GM21528 (cell line): ENCODE measurements around the gene WDR62.

Experiments used
- ATAC-seq: cut with Tn5 transposase; IDR thresholded peaks from one replicate; pipeline ENCODE4 v1.9.1; 2021; ENCODE audit warnings: mild to moderate bottlenecking, moderate library complexity; ENCODE audit not compliant: unreplicated experiment, low FRiP score

Gene WDR62

DNA sequence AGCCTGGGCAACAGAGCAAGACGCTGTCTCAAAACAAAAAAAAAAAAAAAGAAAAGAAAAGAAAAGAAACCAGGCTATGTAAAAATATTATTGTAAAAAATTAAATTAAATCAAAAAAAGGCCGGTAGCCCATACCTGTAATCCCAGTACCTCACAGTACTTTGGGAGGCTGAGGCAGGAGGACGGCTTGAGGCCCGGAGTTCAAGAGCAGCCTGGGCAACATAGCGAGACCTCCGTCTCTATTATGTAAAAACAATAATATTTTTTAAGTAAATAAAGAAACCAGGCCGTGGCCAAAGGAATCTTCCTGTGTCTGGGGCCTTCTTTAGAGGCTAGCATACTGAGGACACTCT lies 84.4 kb downstream of the WDR62 start:
- ATAC-seq = no peak

DNA sequence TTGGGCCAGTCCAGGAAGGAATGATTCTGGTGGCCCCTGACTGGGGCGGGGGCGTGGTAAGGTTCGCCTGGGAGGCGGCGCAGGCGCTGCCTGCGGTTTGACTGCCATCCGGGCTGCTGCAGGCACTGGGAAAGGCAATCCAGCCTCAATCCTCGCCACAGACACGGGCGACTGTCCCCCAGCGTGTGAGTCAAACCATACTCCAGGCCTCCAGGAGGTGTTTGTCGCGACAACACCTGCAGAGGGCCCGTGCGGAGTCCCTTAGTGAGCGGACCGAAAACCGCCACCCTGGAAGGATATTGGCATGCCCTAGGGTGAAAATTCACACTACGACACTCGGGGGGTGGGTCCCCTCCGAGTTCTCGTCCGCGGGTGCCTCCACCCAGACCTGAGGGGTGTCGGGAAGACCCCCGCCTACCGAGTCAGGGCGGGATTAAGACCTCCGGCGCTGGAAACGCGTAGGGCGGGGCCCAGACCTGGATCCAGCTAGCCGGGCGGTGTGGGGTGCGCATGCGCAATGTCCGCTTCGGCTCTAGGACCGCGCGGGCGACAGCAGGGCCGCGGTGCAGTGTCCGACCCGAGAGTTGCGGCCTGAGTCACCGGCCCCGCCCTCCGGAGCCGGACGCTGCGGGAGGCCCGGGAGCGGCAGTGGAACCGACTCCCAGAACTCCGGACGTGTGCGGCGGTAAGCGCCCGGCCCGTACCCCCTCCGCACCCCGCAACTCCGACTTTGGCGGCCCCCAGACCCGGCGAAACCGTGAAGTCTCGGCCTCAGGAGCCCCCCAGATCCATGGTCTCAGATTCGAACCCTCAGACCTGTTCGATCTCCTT lies 85.0 kb downstream of the WDR62 start, which contains the start of gene CAPNS1:
TSS of gene CAPNS1 (plus strand) at position 594 of the 831 bp plus-strand sequence. CDS start 946 bp downstream, outside the sequence.
- ATAC-seq = peak; percentile 80

GRCh38 chr19:36140304-36141038 lies 85.8 kb downstream of the WDR62 start:
- ATAC-seq = peak; percentile 1

- peak; percentile 41 for ATAC-seq
Measured at GRCh38 chr19:36141039-36141927, 86.6 kb downstream of the WDR62 start.

DNA sequence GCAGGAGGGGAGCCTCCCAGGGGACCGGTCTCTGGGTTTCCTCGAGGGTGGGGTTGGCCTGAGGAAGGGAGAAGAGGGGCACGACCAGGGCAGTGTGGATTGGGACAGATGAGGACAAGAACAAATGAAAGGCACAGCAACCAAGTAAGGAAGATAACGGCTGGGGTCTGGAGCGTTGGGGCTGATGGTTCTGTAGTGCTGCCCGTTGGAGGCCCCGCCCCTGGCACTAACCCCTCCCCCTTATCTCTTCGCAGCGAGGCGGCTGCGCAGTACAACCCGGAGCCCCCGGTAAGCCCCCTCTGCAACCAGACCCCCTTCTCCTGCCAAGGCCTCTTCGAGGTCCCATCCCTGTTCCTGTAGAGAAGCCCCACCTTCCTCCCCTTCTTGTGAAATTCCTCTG lies 87.3 kb downstream of the WDR62 start:
- no peak for ATAC-seq

GRCh38 chr19:36142496-36142895 lies 87.8 kb downstream of the WDR62 start:
- ATAC-seq = no peak

DNA sequence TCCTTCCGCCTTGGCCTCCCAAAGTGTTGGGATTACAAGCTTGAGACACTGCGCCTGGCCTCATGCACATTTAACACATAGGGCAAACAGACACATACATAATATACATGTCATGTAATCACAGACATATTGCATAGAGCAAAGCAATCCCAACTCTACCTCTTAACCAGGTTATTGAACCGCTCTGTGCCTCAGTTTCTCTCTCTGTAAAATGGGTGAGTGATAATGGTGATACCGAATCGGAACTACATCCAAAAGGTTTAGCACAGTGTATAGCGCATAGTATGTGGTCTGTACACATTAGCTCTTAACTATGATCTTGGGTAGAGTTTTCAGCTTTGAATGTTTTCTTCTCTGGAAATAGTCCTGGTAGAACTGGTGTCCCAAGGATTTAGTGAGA lies 89.9 kb downstream of the WDR62 start:
- ATAC-seq = no peak

DNA sequence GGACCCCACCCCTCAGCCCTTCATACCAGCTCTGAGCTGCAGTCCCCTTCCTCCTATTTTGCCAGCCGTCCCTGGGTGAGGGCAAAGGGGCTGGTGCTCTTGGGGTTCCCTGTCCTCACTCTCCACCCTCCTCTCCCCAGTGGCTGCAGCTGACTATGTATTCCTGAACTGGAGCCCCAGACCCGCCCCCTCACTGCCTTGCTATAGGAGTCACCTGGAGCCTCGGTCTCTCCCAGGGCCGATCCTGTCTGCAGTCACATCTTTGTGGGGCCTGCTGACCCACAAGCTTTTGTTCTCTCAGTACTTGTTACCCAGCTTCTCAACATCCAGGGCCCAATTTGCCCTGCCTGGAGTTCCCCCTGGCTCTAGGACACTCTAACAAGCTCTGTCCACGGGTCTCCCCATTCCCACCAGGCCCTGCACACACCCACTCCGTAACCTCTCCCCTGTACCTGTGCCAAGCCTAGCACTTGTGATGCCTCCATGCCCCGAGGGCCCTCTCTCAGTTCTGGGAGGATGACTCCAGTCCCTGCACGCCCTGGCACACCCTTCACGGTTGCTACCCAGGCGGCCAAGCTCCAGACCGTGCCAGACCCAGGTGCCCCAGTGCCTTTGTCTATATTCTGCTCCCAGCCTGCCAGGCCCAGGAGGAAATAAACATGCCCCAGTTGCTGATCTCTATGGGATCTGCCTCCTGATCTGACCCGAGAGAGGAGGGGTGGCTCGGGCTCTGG lies 95.1 kb downstream of the WDR62 start:
- ATAC-seq = no peak

GRCh38 chr19:36150586-36150985 lies 95.9 kb downstream of the WDR62 start:
- no peak for ATAC-seq

- no peak for ATAC-seq
Measured at GRCh38 chr19:36151144-36152018, 96.7 kb downstream of the WDR62 start.

DNA sequence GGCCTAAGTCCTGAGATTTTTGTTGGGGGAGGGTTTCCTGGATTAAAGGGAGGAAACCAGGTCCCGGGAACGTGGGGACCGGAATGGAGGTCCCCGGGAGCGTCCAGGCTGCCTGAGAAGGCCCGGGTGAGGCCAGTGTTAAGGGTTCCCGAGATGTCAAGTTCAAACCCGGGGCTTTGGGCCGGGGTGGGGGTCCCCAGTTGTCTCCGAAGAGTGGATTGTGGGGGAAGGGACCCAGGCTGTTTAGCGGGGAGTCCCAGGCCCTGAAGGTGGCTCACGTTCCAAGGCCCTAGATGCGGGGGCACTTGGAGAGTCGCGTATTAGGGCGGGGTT lies 97.3 kb downstream of the WDR62 start:
- no peak for ATAC-seq

DNA sequence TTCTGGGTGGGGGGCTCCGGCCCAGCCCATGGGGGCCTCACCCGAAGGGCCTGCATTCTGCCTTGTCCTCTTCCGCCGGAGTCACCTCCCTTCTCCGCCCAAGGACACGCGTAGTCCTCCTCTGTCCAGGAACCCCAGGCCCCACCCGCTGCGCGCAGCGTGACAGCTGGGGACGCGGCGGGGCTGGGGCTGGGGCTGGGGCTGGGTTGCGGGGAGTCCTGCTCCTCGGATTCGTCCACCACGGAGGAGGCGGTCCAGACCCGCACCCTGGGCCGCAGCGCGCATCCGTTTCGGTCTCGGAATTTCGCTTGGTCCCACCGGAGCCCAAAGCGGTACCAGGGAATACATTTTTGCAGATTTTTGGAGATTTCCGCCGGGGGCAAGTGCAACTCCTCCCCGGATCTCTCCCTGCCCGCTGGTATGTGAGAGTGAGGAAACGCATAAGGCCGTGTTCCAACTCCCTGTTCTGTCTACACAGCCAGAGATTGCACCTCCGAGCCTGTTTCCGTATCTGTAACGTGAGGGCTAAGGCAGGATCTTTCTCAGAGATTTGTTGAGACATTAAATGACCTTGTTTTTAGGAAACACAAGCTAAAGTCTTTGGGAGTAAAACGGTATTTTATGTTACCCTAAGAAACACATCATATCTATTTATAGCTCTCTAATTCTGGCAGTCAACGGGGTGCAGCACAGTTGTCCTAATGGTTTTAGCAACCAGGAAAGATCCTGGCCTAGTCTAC lies 97.8 kb downstream of the WDR62 start, which contains the start of gene COX7A1:
TSS of gene COX7A1 (minus strand) at position 96 of the 740 bp plus-strand sequence. CDS start at position 56, 40 bp downstream.
- no peak for ATAC-seq

GRCh38 chr19:36153126-36153525 lies 98.4 kb downstream of the WDR62 start:
- ATAC-seq = no peak
